ENCODE results near the gene MTRF1.

MTRF1 gene

DNA sequence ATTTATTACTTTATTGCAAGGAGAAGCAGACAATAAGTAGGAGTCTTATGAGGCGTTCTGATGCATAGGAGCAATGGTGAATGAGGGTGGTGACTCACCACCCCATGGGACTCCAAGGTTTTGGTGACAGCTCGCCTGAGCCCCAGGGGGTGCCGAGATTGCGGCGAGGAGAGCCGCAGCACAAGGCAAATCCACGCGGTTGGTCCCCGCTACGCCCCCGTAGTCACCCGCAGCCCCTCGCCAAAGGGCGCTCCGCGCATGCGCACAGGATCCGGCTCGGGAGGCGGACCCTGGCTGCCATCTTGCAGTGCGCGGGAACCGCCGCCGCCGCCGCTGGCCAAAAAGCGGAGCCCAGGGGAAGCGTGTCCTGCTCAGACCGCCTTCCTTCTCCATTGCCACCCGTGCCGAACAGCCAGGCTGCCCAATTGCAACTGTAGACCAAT, 47.6 kb upstream of the MTRF1 start, which contains the start of gene NAA16:
TSS of gene NAA16 (plus strand) at position 305 of the 443 bp plus-strand sequence. CDS start 262 bp downstream, outside the sequence.
- TF ChIP-seq POLR2AphosphoS5 (IDR thresholded peaks at IDR 0.05; ENCODE audit: low read depth, low read length) (peak; percentile 67), SIN3A (IDR thresholded peaks at IDR 0.05; ENCODE audit: borderline replicate concordance, insufficient read depth, low read length) (no peak), TAF1 (IDR thresholded peaks at IDR 0.05; ENCODE audit: borderline replicate concordance, insufficient read depth, low read length) (peak; percentile 52; the same call in 1 of the 2 replicates)
- TF ChIP-seq, protein P1, sequence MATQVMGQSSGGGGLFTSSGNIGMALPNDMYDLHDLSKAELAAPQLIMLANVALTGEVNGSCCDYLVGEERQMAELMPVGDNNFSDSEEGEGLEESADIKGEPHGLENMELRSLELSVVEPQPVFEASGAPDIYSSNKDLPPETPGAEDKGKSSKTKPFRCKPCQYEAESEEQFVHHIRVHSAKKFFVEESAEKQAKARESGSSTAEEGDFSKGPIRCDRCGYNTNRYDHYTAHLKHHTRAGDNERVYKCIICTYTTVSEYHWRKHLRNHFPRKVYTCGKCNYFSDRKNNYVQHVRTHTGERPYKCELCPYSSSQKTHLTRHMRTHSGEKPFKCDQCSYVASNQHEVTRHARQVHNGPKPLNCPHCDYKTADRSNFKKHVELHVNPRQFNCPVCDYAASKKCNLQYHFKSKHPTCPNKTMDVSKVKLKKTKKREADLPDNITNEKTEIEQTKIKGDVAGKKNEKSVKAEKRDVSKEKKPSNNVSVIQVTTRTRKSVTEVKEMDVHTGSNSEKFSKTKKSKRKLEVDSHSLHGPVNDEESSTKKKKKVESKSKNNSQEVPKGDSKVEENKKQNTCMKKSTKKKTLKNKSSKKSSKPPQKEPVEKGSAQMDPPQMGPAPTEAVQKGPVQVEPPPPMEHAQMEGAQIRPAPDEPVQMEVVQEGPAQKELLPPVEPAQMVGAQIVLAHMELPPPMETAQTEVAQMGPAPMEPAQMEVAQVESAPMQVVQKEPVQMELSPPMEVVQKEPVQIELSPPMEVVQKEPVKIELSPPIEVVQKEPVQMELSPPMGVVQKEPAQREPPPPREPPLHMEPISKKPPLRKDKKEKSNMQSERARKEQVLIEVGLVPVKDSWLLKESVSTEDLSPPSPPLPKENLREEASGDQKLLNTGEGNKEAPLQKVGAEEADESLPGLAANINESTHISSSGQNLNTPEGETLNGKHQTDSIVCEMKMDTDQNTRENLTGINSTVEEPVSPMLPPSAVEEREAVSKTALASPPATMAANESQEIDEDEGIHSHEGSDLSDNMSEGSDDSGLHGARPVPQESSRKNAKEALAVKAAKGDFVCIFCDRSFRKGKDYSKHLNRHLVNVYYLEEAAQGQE (IDR thresholded peaks at IDR 0.05; ENCODE audit: insufficient read depth in 1 of 2, low read depth in 2 of 2, low read length in 2 of 2), result 0 out of 4 replicates have a peak, but pooled peaks of 1 of the 2 experiments have one; percentile 3

DNA sequence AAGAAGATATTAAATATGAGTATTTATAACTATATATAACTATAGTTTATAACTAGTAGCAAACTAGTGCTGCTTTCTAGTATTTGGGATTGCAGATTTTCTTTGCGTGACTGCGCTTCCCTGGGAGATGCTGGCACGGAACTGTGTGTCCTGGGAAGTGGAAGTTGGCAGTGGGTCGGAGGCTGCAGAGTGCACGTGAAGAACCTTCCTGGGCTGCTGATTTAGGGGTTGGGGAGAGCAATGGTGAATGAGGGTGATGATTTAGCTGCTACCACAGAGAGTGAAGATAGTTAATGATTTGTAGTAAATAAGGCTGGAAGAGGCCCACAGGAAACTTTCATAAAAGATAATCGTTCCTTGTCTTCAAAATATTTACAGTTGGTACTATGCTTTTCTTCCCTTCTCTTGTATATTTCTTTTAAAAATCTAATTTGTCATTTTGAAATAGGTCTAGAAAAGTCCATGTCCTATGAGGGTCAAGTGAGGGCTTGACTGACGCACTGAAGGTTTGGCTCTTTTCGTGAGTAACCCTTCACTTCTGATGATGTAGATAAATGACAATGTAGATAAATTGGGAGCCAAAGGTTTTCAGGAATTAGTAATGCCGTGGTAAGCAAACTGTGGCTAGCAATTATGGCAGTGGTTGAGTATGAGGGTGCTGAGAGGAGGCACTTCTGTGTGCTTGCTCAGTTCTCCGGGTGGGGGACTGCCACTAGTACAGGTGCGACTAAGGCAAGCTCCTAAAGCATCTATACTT, 44.7 kb upstream of the MTRF1 start:
- TF ChIP-seq, protein P1 (IDR thresholded peaks at IDR 0.05; ENCODE audit: insufficient read depth in 1 of 2, low read depth in 2 of 2, low read length in 2 of 2), result no peak
- no peak for TF ChIP-seq SIN3A (IDR thresholded peaks at IDR 0.05; ENCODE audit: borderline replicate concordance, insufficient read depth, low read length)
- no peak for TF ChIP-seq TAF1 (IDR thresholded peaks at IDR 0.05; ENCODE audit: borderline replicate concordance, insufficient read depth, low read length)
- TF ChIP-seq FOXP2 (optimal IDR thresholded peaks at IDR 0.05; ENCODE audit: borderline replicate concordance, extremely low read depth, extremely low read length, insufficient read depth), result no peak
- TF ChIP-seq POLR2AphosphoS5 (IDR thresholded peaks at IDR 0.05; ENCODE audit: low read depth, low read length), result no peak

DNA sequence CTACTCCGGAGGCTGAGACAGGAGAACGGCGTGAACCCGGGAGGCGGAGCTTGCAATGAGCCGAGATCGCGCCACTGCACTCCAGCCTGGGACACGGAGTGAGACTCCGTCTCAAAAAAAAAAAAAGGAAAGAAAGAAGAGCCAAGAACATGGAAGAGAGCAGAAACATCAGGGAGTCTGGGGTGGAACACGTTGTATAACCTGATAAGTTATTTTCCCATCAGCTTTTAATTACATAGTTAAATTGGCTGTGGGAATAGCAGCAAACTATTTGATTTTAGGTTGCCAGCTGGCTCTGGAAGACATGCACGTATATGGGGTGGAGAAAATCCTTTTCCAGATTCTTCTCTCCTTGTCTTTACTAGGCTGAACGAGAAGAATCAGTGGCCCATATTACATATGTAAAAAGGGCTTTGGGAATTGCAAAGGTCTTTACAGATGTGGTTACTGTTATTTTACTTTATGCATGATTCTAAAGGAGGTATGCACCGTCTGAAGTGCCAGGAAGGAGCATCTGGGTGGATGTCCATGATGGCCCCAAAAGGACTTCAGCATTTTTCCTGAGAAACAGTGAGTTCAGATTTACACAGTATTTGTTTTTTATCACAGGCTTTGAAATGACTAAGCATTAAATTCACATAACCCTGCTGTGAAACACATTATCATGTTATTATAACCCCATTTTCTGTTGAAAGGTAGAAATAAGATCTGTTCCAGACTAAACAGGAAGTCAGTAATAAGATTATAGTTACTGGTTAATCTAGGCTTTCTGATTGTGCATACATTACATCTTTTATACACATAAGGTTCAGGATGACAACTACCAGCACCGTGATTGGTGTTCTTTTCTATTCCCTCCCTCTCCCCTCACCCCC, 43.1 kb upstream of the MTRF1 start:
- no peak for TF ChIP-seq FOXP2 (optimal IDR thresholded peaks at IDR 0.05; ENCODE audit: borderline replicate concordance, extremely low read depth, extremely low read length, insufficient read depth)
- no peak for TF ChIP-seq POLR2AphosphoS5 (IDR thresholded peaks at IDR 0.05; ENCODE audit: low read depth, low read length)
- TF ChIP-seq, protein P1 (IDR thresholded peaks at IDR 0.05; ENCODE audit: insufficient read depth in 1 of 2, low read depth in 2 of 2, low read length in 2 of 2), result no peak
- TF ChIP-seq TAF1 (IDR thresholded peaks at IDR 0.05; ENCODE audit: borderline replicate concordance, insufficient read depth, low read length), result no peak
- no peak for TF ChIP-seq SIN3A (IDR thresholded peaks at IDR 0.05; ENCODE audit: borderline replicate concordance, insufficient read depth, low read length)

DNA sequence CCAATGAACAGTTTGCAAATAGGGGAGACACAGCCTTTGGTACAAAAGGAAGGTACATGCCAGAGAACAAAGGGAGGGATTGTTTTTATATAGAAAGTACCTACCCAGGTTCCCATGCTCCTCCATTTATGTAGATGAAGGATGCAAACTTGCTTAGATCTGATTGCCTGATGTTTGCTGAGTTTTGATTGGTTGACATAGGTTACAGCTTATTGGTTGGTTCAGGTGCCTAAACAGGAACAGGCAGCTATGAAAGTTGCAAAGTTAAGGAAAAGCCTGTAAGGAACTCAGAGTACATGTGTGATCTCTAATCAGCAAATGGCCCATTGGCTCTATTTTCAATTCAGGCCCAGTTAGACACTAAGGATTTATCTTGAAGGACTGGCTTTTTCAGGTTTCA, 41.2 kb upstream of the MTRF1 start:
- TF ChIP-seq, protein P1 (IDR thresholded peaks at IDR 0.05; ENCODE audit: insufficient read depth in 1 of 2, low read depth in 2 of 2, low read length in 2 of 2), result no peak
- TF ChIP-seq TAF1 (IDR thresholded peaks at IDR 0.05; ENCODE audit: borderline replicate concordance, insufficient read depth, low read length) (no peak), POLR2AphosphoS5 (IDR thresholded peaks at IDR 0.05; ENCODE audit: low read depth, low read length) (no peak), SIN3A (IDR thresholded peaks at IDR 0.05; ENCODE audit: borderline replicate concordance, insufficient read depth, low read length) (no peak), FOXP2 (optimal IDR thresholded peaks at IDR 0.05; ENCODE audit: borderline replicate concordance, extremely low read depth, extremely low read length, insufficient read depth) (no peak)

All from PFSK-1 (cell line).